Fibroblast of lung (primary cell): Measurements from ENCODE around the gene RIPOR1. TPM values are rescaled to one million over a fixed set of nuclear protein-coding genes. Genes with fewer than 3 reads are reported as not detected.

Source experiments
- DNase-seq, 2 donors: peaks; one replicate each; pipeline versions ENCODE4 v3.0.0 to v3.0.0-alpha.2; 2010; ENCODE audit warnings: low read depth in 2 of 2
- H2AFZ ChIP-seq: 2 replicates; pipeline ENCODE4 v1.5.1; 2012; ENCODE audit warnings: low read length, control low read depth, inconsistent platforms
- H3K27ac ChIP-seq: 2 replicates; pipeline ENCODE4 v1.5.1; 2011; ENCODE audit warnings: low read length, control low read depth; ENCODE audit not compliant: insufficient read depth
- H3K27me3 ChIP-seq: 2 replicates; pipeline ENCODE4 v1.5.1; 2011; ENCODE audit warnings: mild to moderate bottlenecking, low read length; ENCODE audit not compliant: control insufficient read depth, insufficient read depth
- H3K36me3 ChIP-seq: 2 replicates; pipeline ENCODE4 v1.5.1; 2011; ENCODE audit warnings: low read length; ENCODE audit not compliant: control insufficient read depth, insufficient read depth
- H3K4me1 ChIP-seq: 2 replicates; pipeline ENCODE4 v1.5.1; 2011; ENCODE audit warnings: low read length; ENCODE audit not compliant: control insufficient read depth, insufficient read depth; ENCODE audit errors: extremely low read depth
- H3K4me2 ChIP-seq: 2 replicates; pipeline ENCODE4 v1.5.1; 2011; ENCODE audit warnings: low read length, control low read depth; ENCODE audit not compliant: insufficient read depth; ENCODE audit errors: extremely low read depth
- H3K4me3 ChIP-seq, 4 experiments: fragments of 200-600 bp in 1 of 4; sonication (generic) in 1 of 4; replicated peaks in 1 of 4; 2 replicates each; pipeline ENCODE4 v1.5.1; 2011 to 2016; ENCODE audit warnings: low read length in 4 of 4, low read depth in 3 of 4, mild to moderate bottlenecking in 3 of 4, control low read depth in 2 of 4, inconsistent platforms in 1 of 4, mixed read lengths in 1 of 4; ENCODE audit not compliant: insufficient read depth in 1 of 4; ENCODE audit errors: control extremely low read depth in 1 of 4
- H3K79me2 ChIP-seq: 2 replicates; pipeline ENCODE4 v1.5.1; 2012; ENCODE audit warnings: mild to moderate bottlenecking, low read length, inconsistent platforms; ENCODE audit not compliant: control insufficient read depth, insufficient read depth
- H3K9ac ChIP-seq: 2 replicates; pipeline ENCODE4 v1.5.1; 2011; ENCODE audit warnings: mild to moderate bottlenecking, low read length, control low read depth; ENCODE audit not compliant: insufficient read depth
- H3K9me3 ChIP-seq: 2 replicates; pipeline ENCODE4 v1.5.1; 2012; ENCODE audit warnings: low read depth, low read length; ENCODE audit not compliant: control insufficient read depth, insufficient read depth
- H4K20me1 ChIP-seq: 2 replicates; pipeline ENCODE4 v1.5.1; 2011; ENCODE audit warnings: low read length; ENCODE audit not compliant: control insufficient read depth, insufficient read depth; ENCODE audit errors: extremely low read depth
- EZH2 ChIP-seq: IDR thresholded peaks from 2 replicates; pipeline ENCODE4 v1.5.1; 2012; ENCODE audit warnings: low read length, control low read depth, mild to moderate bottlenecking; ENCODE audit errors: missing control alignments
- polyA plus RNA-seq, 2 donors: library from polyadenylated mRNA; depleted of rRNA in 1 of 2; stranded (reverse) in 1 of 2; unstranded in 1 of 2; fragments of >200 nt; gene quantifications; 2 replicates each; pipeline ENCODE4 v1.2.1, GENCODE V29; 2011 to 2012; ENCODE audit warnings: missing spikeins in 1 of 2
- total RNA-seq: library from RNA; depleted of rRNA; stranded (reverse); fragments of >200 nt; gene quantifications from 2 replicates; pipeline ENCODE4 v1.2.1, GENCODE V29; 2014
- TF ChIP-seq, protein P1 (sequence below), 2 donors: IDR thresholded peaks in 1 of 2; conservative IDR thresholded peaks in 1 of 2; 1 replicate in 1 of 2; 2 replicates in 1 of 2; pipeline ENCODE4 v1.5.1; 2011 to 2012; ENCODE audit warnings: low read length in 2 of 2, control low read depth in 1 of 2, inconsistent platforms in 1 of 2, low read depth in 1 of 2, mild to moderate bottlenecking in 1 of 2

RIPOR1 gene
- total and polyA plus RNA-seq, 2 donors (not counting 1 experiment from before 2014, with no cell fraction given): 13.7 to 26.6 TPM

DNA sequence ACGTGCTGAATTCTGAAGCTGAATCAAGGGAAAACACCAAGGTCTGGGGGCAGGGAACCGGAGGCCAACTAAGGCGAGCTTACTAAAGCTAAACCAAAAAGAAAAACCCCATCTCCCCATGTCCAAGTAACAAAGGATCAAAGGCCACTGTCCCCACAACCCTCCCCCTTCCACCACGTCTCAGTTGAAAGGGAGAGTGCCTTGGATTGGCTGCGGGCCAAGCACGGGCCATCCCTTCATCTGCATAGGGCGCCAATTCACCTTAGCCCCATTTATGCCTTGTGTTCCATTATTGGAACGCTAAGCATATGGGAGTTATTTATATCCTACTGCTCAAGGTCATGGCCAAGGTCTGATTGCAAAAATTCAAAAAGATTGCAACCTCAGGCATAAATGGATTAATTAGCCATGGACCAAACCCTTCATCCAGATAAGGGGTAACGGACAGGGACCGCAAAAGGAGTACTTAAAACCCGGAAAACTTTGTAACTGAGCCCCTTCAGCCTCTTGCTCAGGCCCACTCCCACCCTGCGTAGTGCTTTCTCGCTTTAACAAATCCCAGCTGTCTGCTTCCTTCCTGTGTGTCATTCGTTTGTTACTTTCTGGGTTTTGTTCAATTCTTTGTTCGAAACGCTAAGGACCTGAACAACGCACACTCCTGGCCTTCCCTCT, 46.9 kb upstream of the RIPOR1 start:
- Histone ChIP-seq H3K79me2 (peaks cover 35% of the 10 kb centered on the region), H4K20me1 (no peaks in the 10 kb centered on the region), H3K4me2 (peak overlapping the region; percentile 99), H3K36me3 (peaks cover 4% of the 10 kb centered on the region), H3K27ac (peak overlapping the region; percentile 80), H3K27me3 (no peaks in the 10 kb centered on the region), H3K9ac (peak overlapping the region; percentile 46), H3K4me3 (peak overlapping the region; percentile 65 to 80 (median 76)), H2AFZ (peak overlapping the region; percentile 92), H3K9me3 (no peaks in the 10 kb centered on the region), H3K4me1 (peaks cover 13% of the 10 kb centered on the region)
- peak; percentile 46 to 57 for DNase-seq
- no peak for TF ChIP-seq EZH2
- TF ChIP-seq, protein P1, sequence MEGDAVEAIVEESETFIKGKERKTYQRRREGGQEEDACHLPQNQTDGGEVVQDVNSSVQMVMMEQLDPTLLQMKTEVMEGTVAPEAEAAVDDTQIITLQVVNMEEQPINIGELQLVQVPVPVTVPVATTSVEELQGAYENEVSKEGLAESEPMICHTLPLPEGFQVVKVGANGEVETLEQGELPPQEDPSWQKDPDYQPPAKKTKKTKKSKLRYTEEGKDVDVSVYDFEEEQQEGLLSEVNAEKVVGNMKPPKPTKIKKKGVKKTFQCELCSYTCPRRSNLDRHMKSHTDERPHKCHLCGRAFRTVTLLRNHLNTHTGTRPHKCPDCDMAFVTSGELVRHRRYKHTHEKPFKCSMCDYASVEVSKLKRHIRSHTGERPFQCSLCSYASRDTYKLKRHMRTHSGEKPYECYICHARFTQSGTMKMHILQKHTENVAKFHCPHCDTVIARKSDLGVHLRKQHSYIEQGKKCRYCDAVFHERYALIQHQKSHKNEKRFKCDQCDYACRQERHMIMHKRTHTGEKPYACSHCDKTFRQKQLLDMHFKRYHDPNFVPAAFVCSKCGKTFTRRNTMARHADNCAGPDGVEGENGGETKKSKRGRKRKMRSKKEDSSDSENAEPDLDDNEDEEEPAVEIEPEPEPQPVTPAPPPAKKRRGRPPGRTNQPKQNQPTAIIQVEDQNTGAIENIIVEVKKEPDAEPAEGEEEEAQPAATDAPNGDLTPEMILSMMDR (conservative IDR thresholded peaks at IDR 0.05 in 1 of 2, IDR thresholded peaks at IDR 0.05 in 1 of 2; ENCODE audit: low read depth in 1 of 2, low read length in 2 of 2): no peak

DNA sequence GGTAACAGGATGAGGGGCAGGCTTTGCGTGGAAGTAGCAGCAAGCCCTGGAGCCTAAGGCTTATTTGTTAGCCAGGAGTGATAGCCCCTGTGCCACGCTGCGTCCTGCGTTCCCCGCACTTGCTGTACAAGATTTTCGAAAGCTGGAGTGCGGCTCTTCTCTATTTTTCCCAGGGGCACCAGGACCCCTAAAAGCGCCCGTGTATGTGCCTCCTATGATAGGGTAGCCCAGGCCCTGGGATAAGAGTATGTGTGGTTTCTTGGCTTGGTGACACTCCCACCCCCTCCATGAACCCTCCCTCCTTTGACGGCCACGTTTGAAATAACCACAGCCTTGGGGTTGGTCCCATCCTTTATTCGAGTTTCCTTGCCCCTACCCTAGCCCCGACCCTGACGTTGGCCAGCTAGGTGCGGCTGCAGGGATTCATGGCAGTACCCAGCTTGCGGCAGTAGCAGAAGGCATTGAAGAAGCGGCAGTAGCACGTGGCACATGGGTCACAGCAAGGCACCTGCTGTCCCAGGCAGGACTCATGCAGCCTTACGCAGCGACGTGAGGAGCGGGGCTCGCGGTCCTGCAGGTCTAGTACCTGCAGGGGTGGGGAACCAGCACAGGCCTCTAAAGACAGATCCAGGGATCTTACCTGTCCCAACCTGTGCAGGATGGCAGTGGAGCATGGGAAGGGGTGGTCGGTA, 46.2 kb upstream of the RIPOR1 start:
- no peaks in the 10 kb centered on the region for H3K9me3 ChIP-seq
- peaks cover 13% of the 10 kb centered on the region for H3K4me1 ChIP-seq
- no peak for DNase-seq
- peaks cover 31% of the 10 kb centered on the region for H3K79me2 ChIP-seq
- no peaks in the 10 kb centered on the region for H3K27me3 ChIP-seq
- peak overlapping the region; percentile 65 to 80 (median 76) for H3K4me3 ChIP-seq
- peak overlapping the region; percentile 99 for H3K4me2 ChIP-seq
- peak overlapping the region; percentile 80 for H3K27ac ChIP-seq
- peaks cover 4% of the 10 kb centered on the region for H3K36me3 ChIP-seq
- H3K9ac ChIP-seq: peak overlapping the region; percentile 10
- TF ChIP-seq EZH2: no peak
- TF ChIP-seq, protein P1 (conservative IDR thresholded peaks at IDR 0.05 in 1 of 2, IDR thresholded peaks at IDR 0.05 in 1 of 2; ENCODE audit: low read depth in 1 of 2, low read length in 2 of 2): no peak
- H2AFZ ChIP-seq: peak overlapping the region; percentile 92
- no peaks in the 10 kb centered on the region for H4K20me1 ChIP-seq

DNA sequence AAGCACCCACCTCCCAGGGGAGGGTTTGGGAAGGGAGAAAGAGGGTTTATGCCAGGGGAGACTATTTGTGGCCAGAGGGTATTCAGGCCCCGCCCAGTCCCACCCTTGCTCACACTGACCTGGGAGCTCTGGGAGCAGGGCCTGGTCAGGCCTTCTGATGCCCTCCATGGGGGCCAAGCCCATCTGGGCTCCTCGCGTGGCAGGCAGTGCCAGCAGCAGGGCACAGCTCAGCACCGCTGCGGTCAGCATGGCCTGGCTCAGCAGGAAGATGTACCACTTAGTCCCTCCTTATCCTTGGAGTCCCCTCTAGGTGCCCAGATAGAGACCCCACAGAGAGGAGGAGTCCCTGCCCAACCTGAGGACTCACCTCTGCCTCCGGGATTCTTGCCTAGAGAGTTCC, 45.5 kb upstream of the RIPOR1 start, which contains the start of gene AGRP:
TSS of gene AGRP (minus strand) at position 398 of the 400 bp plus-strand sequence. CDS start at position 249, 149 bp downstream.
- H3K27me3 ChIP-seq: no peaks in the 10 kb centered on the region
- peaks cover 4% of the 10 kb centered on the region for H3K36me3 ChIP-seq
- DNase-seq: no peak
- H3K4me3 ChIP-seq: peak within 1 kb of the TSS in 1 of 4 experiments; percentile 65
- no peaks in the 10 kb centered on the region for H3K9me3 ChIP-seq
- peaks cover 24% of the 10 kb centered on the region for H3K79me2 ChIP-seq
- H3K4me1 ChIP-seq: peaks cover 13% of the 10 kb centered on the region
- no peaks in the 10 kb centered on the region for H4K20me1 ChIP-seq
- H2AFZ ChIP-seq: no peak within 1 kb of the TSS
- peak within 1 kb of the TSS; percentile 80 for H3K27ac ChIP-seq
- H3K9ac ChIP-seq: peak within 1 kb of the TSS; percentile 10
- TF ChIP-seq, protein P1 (conservative IDR thresholded peaks at IDR 0.05 in 1 of 2, IDR thresholded peaks at IDR 0.05 in 1 of 2; ENCODE audit: low read depth in 1 of 2, low read length in 2 of 2): no peak
- no peak for TF ChIP-seq EZH2
- H3K4me2 ChIP-seq: peak within 1 kb of the TSS; percentile 99
